ENCODE measurements around the gene CAPN13.

Gene CAPN13

GRCh38 chr2:30766666-30767065 is 40.6 kb downstream of the CAPN13 start:
- Histone ChIP-seq H3K4me2 (ENCODE audit: low read depth, low read length) (no peak overlapping the region), H3K9me2 (replicated peaks; ENCODE audit: insufficient read depth, low read length) (no peaks in the 10 kb centered on the region), H3K4me3 (ENCODE audit: low read length) (no peak overlapping the region)

GRCh38 chr2:30765876-30766470 is 41.3 kb downstream of the CAPN13 start:
- Histone ChIP-seq H3K27me3 (replicated peaks; ENCODE audit: insufficient read depth, low read length) (no peaks in the 10 kb centered on the region), H3K79me2 (ENCODE audit: low read length) (no peaks in the 10 kb centered on the region), H3K9me3 (replicated peaks; ENCODE audit: insufficient read depth, low read length) (no peaks in the 10 kb centered on the region), H3K4me3 (ENCODE audit: low read length) (no peak overlapping the region), H2AFZ (ENCODE audit: low read length) (no peak overlapping the region), H3K9me2 (replicated peaks; ENCODE audit: insufficient read depth, low read length) (no peaks in the 10 kb centered on the region), H3K27ac (ENCODE audit: low read length) (no peak overlapping the region), H4K20me1 (ENCODE audit: insufficient read depth, low read length) (no peaks in the 10 kb centered on the region), H3F3A (ENCODE audit: insufficient read depth, low read length) (no peaks in the 10 kb centered on the region), H3K9ac (ENCODE audit: low read length) (no peak overlapping the region), H3K36me3 (replicated peaks; ENCODE audit: insufficient read depth, low read length) (no peaks in the 10 kb centered on the region), H3K4me2 (ENCODE audit: low read depth, low read length) (no peak overlapping the region), H3K4me1 (ENCODE audit: low read length) (no peaks in the 10 kb centered on the region)
- TF ChIP-seq EZH2phosphoT487 (IDR thresholded peaks at IDR 0.05; ENCODE audit: low read length) (no peak), EZH2 (optimal IDR thresholded peaks at IDR 0.05; ENCODE audit: low read depth, low read length) (no peak), CTCF (IDR thresholded peaks at IDR 0.05; ENCODE audit: low read length) (no peak)
- DNase-seq, result no peak

More at GRCh38 chr2:30766666-30767065, 40.6 kb downstream of the CAPN13 start:
- Histone ChIP-seq H3K36me3 (replicated peaks; ENCODE audit: insufficient read depth, low read length) (no peaks in the 10 kb centered on the region), H4K20me1 (ENCODE audit: insufficient read depth, low read length) (no peaks in the 10 kb centered on the region), H2AFZ (ENCODE audit: low read length) (no peak overlapping the region), H3F3A (ENCODE audit: insufficient read depth, low read length) (no peaks in the 10 kb centered on the region), H3K4me1 (ENCODE audit: low read length) (no peaks in the 10 kb centered on the region), H3K27me3 (replicated peaks; ENCODE audit: insufficient read depth, low read length) (no peaks in the 10 kb centered on the region), H3K79me2 (ENCODE audit: low read length) (no peaks in the 10 kb centered on the region), H3K27ac (ENCODE audit: low read length) (no peak overlapping the region), H3K9me3 (replicated peaks; ENCODE audit: insufficient read depth, low read length) (no peaks in the 10 kb centered on the region), H3K9ac (ENCODE audit: low read length) (no peak overlapping the region)
- TF ChIP-seq EZH2phosphoT487 (IDR thresholded peaks at IDR 0.05; ENCODE audit: low read length), result no peak
- TF ChIP-seq EZH2 (optimal IDR thresholded peaks at IDR 0.05; ENCODE audit: low read depth, low read length), result no peak
- no peak for TF ChIP-seq CTCF (IDR thresholded peaks at IDR 0.05; ENCODE audit: low read length)
- DNase-seq, result no peak

GRCh38 chr2:30765191-30765590 is 42.1 kb downstream of the CAPN13 start:
- Histone ChIP-seq H3K4me2 (ENCODE audit: low read depth, low read length) (no peak overlapping the region), H3F3A (ENCODE audit: insufficient read depth, low read length) (no peaks in the 10 kb centered on the region), H3K79me2 (ENCODE audit: low read length) (no peaks in the 10 kb centered on the region), H3K27ac (ENCODE audit: low read length) (no peak overlapping the region), H2AFZ (ENCODE audit: low read length) (no peak overlapping the region), H3K27me3 (replicated peaks; ENCODE audit: insufficient read depth, low read length) (no peaks in the 10 kb centered on the region), H4K20me1 (ENCODE audit: insufficient read depth, low read length) (no peaks in the 10 kb centered on the region), H3K9me3 (replicated peaks; ENCODE audit: insufficient read depth, low read length) (no peaks in the 10 kb centered on the region), H3K9ac (ENCODE audit: low read length) (no peak overlapping the region), H3K4me3 (ENCODE audit: low read length) (no peak overlapping the region), H3K36me3 (replicated peaks; ENCODE audit: insufficient read depth, low read length) (no peaks in the 10 kb centered on the region), H3K4me1 (ENCODE audit: low read length) (no peaks in the 10 kb centered on the region), H3K9me2 (replicated peaks; ENCODE audit: insufficient read depth, low read length) (no peaks in the 10 kb centered on the region)
- DNase-seq, result no peak
- TF ChIP-seq EZH2phosphoT487 (IDR thresholded peaks at IDR 0.05; ENCODE audit: low read length), result no peak
- TF ChIP-seq CTCF (IDR thresholded peaks at IDR 0.05; ENCODE audit: low read length), result no peak
- no peak for TF ChIP-seq EZH2 (optimal IDR thresholded peaks at IDR 0.05; ENCODE audit: low read depth, low read length)
